ENCODE results near the gene UBIAD1.
"Not testable (repeated sequence)": the region's sequence is repeated elsewhere in the genome, so short reads cannot be mapped to it uniquely, and the experiment has no call there.

UBIAD1 gene

GRCh38 chr1:11272832-11273594 lies at the start of gene UBIAD1:
Gene UBIAD1 (plus strand): TSS chr1:11273198. CDS start chr1:11273532, 334 bp downstream.
- DNase-seq, result peak; percentile 80
- in situ Hi-C loops (cut with HindIII; ENCODE audit: low pct_ligation_motif_present, low pct_unique_long_range_greater_than_20kb, low sequenced_read_pairs), result no loop called here

- DNase-seq, result no peak
- in situ Hi-C loops (cut with HindIII; ENCODE audit: low pct_ligation_motif_present, low pct_unique_long_range_greater_than_20kb, low sequenced_read_pairs), result no loop called here
Measured at GRCh38 chr1:11227106-11228077, 45.6 kb upstream of the UBIAD1 start.

- no peak for DNase-seq
- in situ Hi-C loops (cut with HindIII; ENCODE audit: low pct_ligation_motif_present, low pct_unique_long_range_greater_than_20kb, low sequenced_read_pairs), result no loop called here
Measured at GRCh38 chr1:11229203-11229602, 43.8 kb upstream of the UBIAD1 start.

GRCh38 chr1:11233208-11233607 lies 39.8 kb upstream of the UBIAD1 start:
- DNase-seq, result no peak
- in situ Hi-C loops (cut with HindIII; ENCODE audit: low pct_ligation_motif_present, low pct_unique_long_range_greater_than_20kb, low sequenced_read_pairs), result no loop called here

GRCh38 chr1:11237356-11237755 lies 35.6 kb upstream of the UBIAD1 start:
- in situ Hi-C loops (cut with HindIII; ENCODE audit: low pct_ligation_motif_present, low pct_unique_long_range_greater_than_20kb, low sequenced_read_pairs), result no loop called here
- no peak for DNase-seq

GRCh38 chr1:11238311-11238710 lies 34.7 kb upstream of the UBIAD1 start:
- in situ Hi-C loops (cut with HindIII; ENCODE audit: low pct_ligation_motif_present, low pct_unique_long_range_greater_than_20kb, low sequenced_read_pairs), result no loop called here
- no peak for DNase-seq

- in situ Hi-C loops (cut with HindIII; ENCODE audit: low pct_ligation_motif_present, low pct_unique_long_range_greater_than_20kb, low sequenced_read_pairs), result no loop called here
- DNase-seq, result no peak
Measured at GRCh38 chr1:11245248-11245647, 27.8 kb upstream of the UBIAD1 start.

- in situ Hi-C loops (cut with HindIII; ENCODE audit: low pct_ligation_motif_present, low pct_unique_long_range_greater_than_20kb, low sequenced_read_pairs), result no loop called here
- no peak for DNase-seq
Measured at GRCh38 chr1:11245904-11246719, 26.9 kb upstream of the UBIAD1 start.

GRCh38 chr1:11248169-11248568 lies 24.8 kb upstream of the UBIAD1 start:
- in situ Hi-C loops (cut with HindIII; ENCODE audit: low pct_ligation_motif_present, low pct_unique_long_range_greater_than_20kb, low sequenced_read_pairs), result no loop called here
- no peak for DNase-seq

- no peak for DNase-seq
- in situ Hi-C loops (cut with HindIII; ENCODE audit: low pct_ligation_motif_present, low pct_unique_long_range_greater_than_20kb, low sequenced_read_pairs), result no loop called here
Measured at GRCh38 chr1:11252538-11252937, 20.5 kb upstream of the UBIAD1 start.

- in situ Hi-C loops (cut with HindIII; ENCODE audit: low pct_ligation_motif_present, low pct_unique_long_range_greater_than_20kb, low sequenced_read_pairs), result no loop called here
Measured at GRCh38 chr1:11253226-11253625, 19.8 kb upstream of the UBIAD1 start.

GRCh38 chr1:11256299-11256698 lies 16.7 kb upstream of the UBIAD1 start:
- in situ Hi-C loops (cut with HindIII; ENCODE audit: low pct_ligation_motif_present, low pct_unique_long_range_greater_than_20kb, low sequenced_read_pairs), result no loop called here

More at GRCh38 chr1:11253226-11253625, 19.8 kb upstream of the UBIAD1 start:
- no peak for DNase-seq

GRCh38 chr1:11262171-11263049 lies 10.6 kb upstream of the UBIAD1 start, which contains the start of gene MTOR:
Gene MTOR (minus strand): TSS chr1:11262551. CDS start chr1:11259409, 3,142 bp downstream.
- DNase-seq, result peak; percentile 99
- in situ Hi-C loops (cut with HindIII; ENCODE audit: low pct_ligation_motif_present, low pct_unique_long_range_greater_than_20kb, low sequenced_read_pairs), result no loop called here

More at GRCh38 chr1:11256299-11256698, 16.7 kb upstream of the UBIAD1 start:
- no peak for DNase-seq

GRCh38 chr1:11266268-11267074 lies 6.5 kb upstream of the UBIAD1 start:
- in situ Hi-C loops (cut with HindIII; ENCODE audit: low pct_ligation_motif_present, low pct_unique_long_range_greater_than_20kb, low sequenced_read_pairs), result no loop called here
- no peak for DNase-seq

- in situ Hi-C loops (cut with HindIII; ENCODE audit: low pct_ligation_motif_present, low pct_unique_long_range_greater_than_20kb, low sequenced_read_pairs); DNase-seq: not testable (repeated sequence)
Measured at GRCh38 chr1:11267350-11268337, 5.4 kb upstream of the UBIAD1 start.

GRCh38 chr1:11272544-11272831 lies 510 bp upstream of the UBIAD1 start:
- in situ Hi-C loops (cut with HindIII; ENCODE audit: low pct_ligation_motif_present, low pct_unique_long_range_greater_than_20kb, low sequenced_read_pairs), result no loop called here
- no peak for DNase-seq
